Coronary artery (tissue), 2 donors: ENCODE measurements around the gene MMP15.
"Not testable (repeated sequence)": the region's sequence is repeated elsewhere in the genome, so short reads cannot be mapped to it uniquely, and the experiment has no call there.

Source experiments
- DNase-seq: peaks from one replicate; pipeline ENCODE4 v3.0.0-alpha.2; 2017; ENCODE audit warnings: low spot score
- H3K27ac ChIP-seq, 2 donors: fragments of 200-600 bp; sonication (generic); one replicate each; pipeline ENCODE4 v1.5.1; 2016 to 2019
- H3K4me3 ChIP-seq: fragments of 200-600 bp; sonication (generic); 2 replicates; pipeline ENCODE4 v1.5.1; 2016; ENCODE audit warnings: mild to moderate bottlenecking, moderate library complexity
- CTCF ChIP-seq: fragments of 200-600 bp; sonication (generic); IDR thresholded peaks from one replicate; pipeline ENCODE4 v1.5.1; 2019; ENCODE audit warnings: antibody characterized with exemption

Gene MMP15

GRCh38 chr16:58085171-58085570, 59.6 kb downstream of the MMP15 start:
- no peak for TF ChIP-seq CTCF
- no peak overlapping the region for H3K27ac ChIP-seq
- H3K4me3 ChIP-seq = no peak overlapping the region
- DNase-seq = no peak

- Histone ChIP-seq H3K27ac (no peak overlapping the region), H3K4me3 (no peak overlapping the region)
- no peak for DNase-seq
- no peak for TF ChIP-seq CTCF
These were observed 60.2 kb downstream of the MMP15 start for GRCh38 chr16:58085584-58086251.

- no peak for TF ChIP-seq CTCF
- H3K4me3 ChIP-seq = no peak overlapping the region
- no peak overlapping the region for H3K27ac ChIP-seq
- DNase-seq = no peak
These were observed 61.0 kb downstream of the MMP15 start for GRCh38 chr16:58086381-58087208.

GRCh38 chr16:58087209-58087913, 61.8 kb downstream of the MMP15 start:
- no peak for TF ChIP-seq CTCF
- Histone ChIP-seq H3K27ac (no peak overlapping the region), H3K4me3 (no peak overlapping the region)
- DNase-seq = no peak

GRCh38 chr16:58088091-58088490, 62.5 kb downstream of the MMP15 start:
- no peak overlapping the region for H3K27ac ChIP-seq
- no peak overlapping the region for H3K4me3 ChIP-seq
- TF ChIP-seq CTCF = no peak
- no peak for DNase-seq

- not testable (repeated sequence) for H3K4me3 ChIP-seq, H3K27ac ChIP-seq, DNase-seq
These were observed 64.8 kb downstream of the MMP15 start for GRCh38 chr16:58090396-58090795.

GRCh38 chr16:58094026-58094425, 68.5 kb downstream of the MMP15 start:
- H3K4me3 ChIP-seq = no peak overlapping the region
- DNase-seq = no peak
- no peak for TF ChIP-seq CTCF
- no peak overlapping the region for H3K27ac ChIP-seq
